HG03460 (cell line): ENCODE data around the gene MYO1E.
"Not testable (repeated sequence)": the region's sequence is repeated elsewhere in the genome, so short reads cannot be mapped to it uniquely, and the experiment has no call there.

Source experiments
- ATAC-seq: cut with Tn5 transposase; IDR thresholded peaks from one replicate; pipeline ENCODE4 v1.9.1; 2021; ENCODE audit not compliant: unreplicated experiment

Gene MYO1E

GRCh38 chr15:59172289-59172901 is 200.3 kb downstream of the MYO1E start:
- no peak for ATAC-seq

GRCh38 chr15:59171067-59171397 is 201.6 kb downstream of the MYO1E start:
- ATAC-seq = no peak

GRCh38 chr15:59170295-59171066 is 202.2 kb downstream of the MYO1E start:
- ATAC-seq = no peak

GRCh38 chr15:59169251-59169708 is 203.4 kb downstream of the MYO1E start:
- no peak for ATAC-seq

GRCh38 chr15:59168536-59168935 is 204.1 kb downstream of the MYO1E start:
- ATAC-seq = no peak

GRCh38 chr15:59166601-59167265 is 205.9 kb downstream of the MYO1E start:
- no peak for ATAC-seq

GRCh38 chr15:59166166-59166565 is 206.5 kb downstream of the MYO1E start:
- ATAC-seq = no peak

GRCh38 chr15:59165726-59166125 is 206.9 kb downstream of the MYO1E start:
- ATAC-seq = no peak

GRCh38 chr15:59162080-59162479 is 210.6 kb downstream of the MYO1E start:
- not testable (repeated sequence) for ATAC-seq

GRCh38 chr15:59160880-59161593 is 211.6 kb downstream of the MYO1E start:
- no peak for ATAC-seq

GRCh38 chr15:59159210-59159609 is 213.5 kb downstream of the MYO1E start:
- no peak for ATAC-seq

- ATAC-seq = no peak
Measured at GRCh38 chr15:59158701-59159034, 214.0 kb downstream of the MYO1E start.

- no peak for ATAC-seq
Measured at GRCh38 chr15:59157840-59158700, 214.6 kb downstream of the MYO1E start.

- ATAC-seq = no peak
Measured at GRCh38 chr15:59157396-59157795, 215.3 kb downstream of the MYO1E start.

- ATAC-seq = no peak
Measured at GRCh38 chr15:59155431-59155830, 217.2 kb downstream of the MYO1E start.

GRCh38 chr15:59154243-59154642 is 218.4 kb downstream of the MYO1E start:
- ATAC-seq = no peak

GRCh38 chr15:59153466-59153865 is 219.2 kb downstream of the MYO1E start:
- ATAC-seq = no peak

- ATAC-seq = no peak
Measured at GRCh38 chr15:59152694-59153450, 219.8 kb downstream of the MYO1E start.

- ATAC-seq = no peak
Measured at GRCh38 chr15:59150185-59150584, 222.5 kb downstream of the MYO1E start.
